GM12873 (cell line): ENCODE measurements around the gene ARMC8.
A peak's percentile ranks its signal among the peaks of the same experiment; 100 is the strongest.

ENCODE experiments used
- TF ChIP-seq, protein P1 (sequence below): IDR thresholded peaks from 2 replicates; pipeline ENCODE4 v1.5.1; 2012; ENCODE audit warnings: low read depth, mild to moderate bottlenecking, moderate library complexity, low read length, control low read depth; ENCODE audit not compliant: insufficient read depth; ENCODE audit errors: missing control alignments

Gene ARMC8

GRCh38 chr3:138165061-138165460 is 22.0 kb upstream of the ARMC8 start:
- TF ChIP-seq, protein P1, sequence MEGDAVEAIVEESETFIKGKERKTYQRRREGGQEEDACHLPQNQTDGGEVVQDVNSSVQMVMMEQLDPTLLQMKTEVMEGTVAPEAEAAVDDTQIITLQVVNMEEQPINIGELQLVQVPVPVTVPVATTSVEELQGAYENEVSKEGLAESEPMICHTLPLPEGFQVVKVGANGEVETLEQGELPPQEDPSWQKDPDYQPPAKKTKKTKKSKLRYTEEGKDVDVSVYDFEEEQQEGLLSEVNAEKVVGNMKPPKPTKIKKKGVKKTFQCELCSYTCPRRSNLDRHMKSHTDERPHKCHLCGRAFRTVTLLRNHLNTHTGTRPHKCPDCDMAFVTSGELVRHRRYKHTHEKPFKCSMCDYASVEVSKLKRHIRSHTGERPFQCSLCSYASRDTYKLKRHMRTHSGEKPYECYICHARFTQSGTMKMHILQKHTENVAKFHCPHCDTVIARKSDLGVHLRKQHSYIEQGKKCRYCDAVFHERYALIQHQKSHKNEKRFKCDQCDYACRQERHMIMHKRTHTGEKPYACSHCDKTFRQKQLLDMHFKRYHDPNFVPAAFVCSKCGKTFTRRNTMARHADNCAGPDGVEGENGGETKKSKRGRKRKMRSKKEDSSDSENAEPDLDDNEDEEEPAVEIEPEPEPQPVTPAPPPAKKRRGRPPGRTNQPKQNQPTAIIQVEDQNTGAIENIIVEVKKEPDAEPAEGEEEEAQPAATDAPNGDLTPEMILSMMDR, result no peak

GRCh38 chr3:138172625-138173024 is 14.5 kb upstream of the ARMC8 start:
- TF ChIP-seq, protein P1, result no peak

DNA sequence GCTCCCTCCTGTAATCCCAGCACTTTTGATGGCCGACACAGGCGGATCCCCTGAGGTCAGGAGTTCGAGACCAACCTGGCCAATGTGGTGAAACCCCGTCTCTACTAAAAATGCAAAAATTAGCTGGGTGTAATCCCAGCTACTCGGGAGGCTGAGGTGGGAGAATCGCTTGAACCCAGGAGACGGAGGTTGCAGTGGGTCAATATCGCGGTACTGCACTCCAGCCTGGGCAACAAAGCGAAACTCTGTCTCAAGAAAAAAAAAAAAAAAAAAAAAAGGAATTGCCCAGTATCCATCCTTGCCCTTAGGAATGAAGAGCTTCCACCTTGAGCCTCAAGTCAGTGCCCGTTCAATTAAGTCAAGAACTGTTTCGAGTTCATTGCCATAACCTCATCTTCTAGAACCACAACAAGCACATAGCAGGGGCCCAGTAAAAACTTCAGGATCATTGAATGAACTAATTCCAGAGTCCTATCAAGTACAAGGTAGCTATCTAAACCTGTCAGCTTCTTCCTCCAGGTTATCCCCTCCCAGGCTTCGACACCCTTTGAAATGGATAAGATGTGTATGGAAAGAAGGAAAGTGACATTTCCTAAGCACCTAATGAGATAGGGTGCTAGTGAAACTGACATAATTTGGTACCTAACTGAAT is 13.2 kb upstream of the ARMC8 start:
- TF ChIP-seq, protein P1, result no peak

DNA sequence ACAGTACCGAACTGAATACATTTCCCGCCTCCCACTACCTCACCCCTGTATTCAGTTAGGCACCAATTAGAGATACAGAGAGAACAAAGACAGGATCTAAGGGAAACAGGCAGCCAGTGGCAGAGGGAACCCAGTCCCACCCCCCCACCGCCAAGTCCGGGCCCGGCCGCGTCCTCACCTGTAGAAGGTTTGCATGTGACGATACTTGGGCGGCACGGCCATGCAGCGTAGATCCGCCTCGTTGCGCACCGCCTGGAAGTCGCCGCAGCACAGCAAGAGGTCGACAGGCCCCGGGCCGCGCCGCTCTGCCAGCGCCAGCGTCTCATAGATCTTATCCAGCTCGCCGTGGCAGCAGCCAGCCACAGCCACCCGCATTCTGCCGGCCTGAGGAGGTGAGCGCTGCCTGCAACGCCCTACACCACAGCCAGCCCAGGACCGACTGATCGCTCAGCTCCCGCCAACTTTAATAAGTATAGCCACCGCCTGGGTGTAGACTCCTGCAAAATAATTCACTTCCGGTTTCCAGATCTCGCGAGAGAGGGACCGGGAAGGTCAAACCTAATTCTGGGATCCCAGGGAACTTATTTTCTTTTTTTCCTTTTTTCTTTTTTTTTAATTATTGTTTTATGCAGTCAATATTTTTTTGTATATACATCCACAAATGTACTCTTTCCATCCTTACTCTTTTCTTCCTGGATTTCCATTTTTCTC is 12.5 kb upstream of the ARMC8 start, which contains the start of gene DBR1:
Gene DBR1, minus strand, starts transcription at position 501 of the 711 bp plus-strand sequence. Its CDS starts 126 bp downstream, at position 375.
- TF ChIP-seq, protein P1, result no peak

GRCh38 chr3:138180375-138181029 is 6.6 kb upstream of the ARMC8 start:
- TF ChIP-seq, protein P1, result peak; percentile 63

DNA sequence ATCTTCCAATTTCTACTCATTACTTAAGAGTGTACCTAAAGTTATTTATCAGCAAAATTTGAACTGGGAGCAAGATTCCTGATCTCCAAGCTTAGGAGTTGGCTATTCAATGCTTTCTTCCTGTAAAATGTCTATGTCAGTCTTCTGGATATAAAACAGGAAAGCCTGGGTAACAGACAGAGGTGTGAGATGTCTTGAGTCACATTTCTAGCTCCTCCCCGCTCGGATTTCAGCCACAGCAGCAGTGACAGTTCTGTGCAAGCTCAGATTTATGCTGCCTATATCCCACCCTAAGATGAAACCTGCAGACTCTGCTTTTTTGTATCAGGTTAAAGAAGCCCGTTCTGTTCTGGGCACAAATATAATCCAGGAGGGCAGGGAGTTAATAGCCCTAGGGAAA is 2.1 kb upstream of the ARMC8 start:
- TF ChIP-seq, protein P1, result no peak

- TF ChIP-seq, protein P1, result no peak
Observed at GRCh38 chr3:138186221-138186620, 880 bp upstream of the ARMC8 start.
